Vagina (tissue), 2 donors: ENCODE measurements around the gene LAMA2.

Experiments used
- CTCF ChIP-seq, 3 experiments: fragments of 450-650 bp in 2 of 3; fragments of 200-600 bp in 1 of 3; sonication (generic) in 1 of 3; IDR thresholded peaks; one replicate each; pipeline ENCODE4 v1.5.1; 2017 to 2019; ENCODE audit warnings: antibody characterized with exemption in 3 of 3, mild to moderate bottlenecking in 2 of 3, moderate library complexity in 2 of 3
- POLR2A ChIP-seq, 2 donors: fragments of 450-650 bp; IDR thresholded peaks; one replicate each; pipeline ENCODE4 v1.6.1; 2017; ENCODE audit warnings: antibody characterized with exemption in 2 of 2, mild to moderate bottlenecking in 2 of 2, moderate library complexity in 2 of 2

GRCh38 chr6:128870746-128871145 lies 12.2 kb upstream of the LAMA2 start:
- TF ChIP-seq CTCF (IDR thresholded peaks at IDR 0.05), result no peak
- TF ChIP-seq POLR2A (IDR thresholded peaks at IDR 0.05), result no peak
